Cardiac muscle cell (in vitro differentiated cells and primary cell): ENCODE data around the gene GRM1. TPM values are rescaled to one million over a fixed set of nuclear protein-coding genes. Genes with fewer than 3 reads are reported as not detected.

Experiments used
- DNase-seq, 2 donors: peaks; one replicate each; pipeline versions ENCODE4 v3.0.0 to v3.0.0-alpha.2; 2010 to 2017; ENCODE audit warnings: low read depth in 1 of 2, low spot score in 1 of 2
- H3K27ac ChIP-seq: fragments of 200-600 bp; sonication (generic); 2 replicates; pipeline ENCODE4 v1.5.1; 2016
- H3K27me3 ChIP-seq: fragments of 200-600 bp; sonication (generic); 2 replicates; pipeline ENCODE4 v1.6.0; 2016; ENCODE audit warnings: control low read depth
- H3K36me3 ChIP-seq: fragments of 200-600 bp; sonication (generic); 2 replicates; pipeline ENCODE4 v1.5.1; 2016; ENCODE audit warnings: control low read depth
- H3K4me1 ChIP-seq: fragments of 200-600 bp; sonication (generic); 2 replicates; pipeline ENCODE4 v1.8.1; 2017; ENCODE audit warnings: low read depth, mild to moderate bottlenecking, mixed run types
- H3K4me3 ChIP-seq: fragments of 200-600 bp; sonication (generic); 2 replicates; pipeline ENCODE4 v1.5.1; 2016; ENCODE audit warnings: mild to moderate bottlenecking
- H3K9me3 ChIP-seq: fragments of 200-600 bp; sonication (generic); 2 replicates; pipeline ENCODE4 v1.5.1; 2017; ENCODE audit warnings: low read depth, mild to moderate bottlenecking, control low read depth
- polyA plus RNA-seq: library from polyadenylated mRNA; unstranded; fragments of >200 nt; fragmentation: Nextera tagmentation; extraction: Ambion mirVana; gene quantifications from 2 replicates; pipeline ENCODE4 v1.2.1, GENCODE V29; 2016
- total RNA-seq: library from RNA; depleted of rRNA; stranded (reverse); fragments of >200 nt; gene quantifications from 2 replicates; pipeline ENCODE4 v1.2.3, GENCODE V29; 2016
- TF ChIP-seq, protein P1 (sequence below): IDR thresholded peaks from 2 replicates; pipeline ENCODE4 v1.5.1; 2012; ENCODE audit warnings: low read depth, mild to moderate bottlenecking, low read length

The GRM1 gene
- total and polyA plus RNA-seq, 2 experiments from 2014 or later = 0.54 TPM; not detected in 1

DNA sequence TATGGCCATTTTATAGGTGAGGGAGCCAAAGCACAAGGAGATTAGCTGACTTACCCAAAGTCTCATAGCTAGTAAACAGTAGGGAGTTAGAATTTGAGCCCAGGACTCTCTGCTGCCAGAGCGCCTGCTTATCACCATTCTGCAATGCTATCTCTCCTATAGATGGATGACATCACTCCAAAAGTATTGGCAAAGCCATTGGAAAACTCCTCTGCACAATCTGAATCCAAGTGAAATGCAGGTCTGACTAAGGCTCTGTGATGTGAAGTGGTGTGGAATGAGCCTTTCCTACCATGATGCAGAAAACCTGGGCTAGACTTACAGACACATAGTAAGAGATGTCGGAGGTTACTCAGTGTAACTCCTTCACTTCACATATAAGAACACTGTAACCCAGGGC, 106.3 kb downstream of the GRM1 start:
- H3K4me1 ChIP-seq = no peaks in the 10 kb centered on the region
- no peak for DNase-seq
- TF ChIP-seq, protein P1, sequence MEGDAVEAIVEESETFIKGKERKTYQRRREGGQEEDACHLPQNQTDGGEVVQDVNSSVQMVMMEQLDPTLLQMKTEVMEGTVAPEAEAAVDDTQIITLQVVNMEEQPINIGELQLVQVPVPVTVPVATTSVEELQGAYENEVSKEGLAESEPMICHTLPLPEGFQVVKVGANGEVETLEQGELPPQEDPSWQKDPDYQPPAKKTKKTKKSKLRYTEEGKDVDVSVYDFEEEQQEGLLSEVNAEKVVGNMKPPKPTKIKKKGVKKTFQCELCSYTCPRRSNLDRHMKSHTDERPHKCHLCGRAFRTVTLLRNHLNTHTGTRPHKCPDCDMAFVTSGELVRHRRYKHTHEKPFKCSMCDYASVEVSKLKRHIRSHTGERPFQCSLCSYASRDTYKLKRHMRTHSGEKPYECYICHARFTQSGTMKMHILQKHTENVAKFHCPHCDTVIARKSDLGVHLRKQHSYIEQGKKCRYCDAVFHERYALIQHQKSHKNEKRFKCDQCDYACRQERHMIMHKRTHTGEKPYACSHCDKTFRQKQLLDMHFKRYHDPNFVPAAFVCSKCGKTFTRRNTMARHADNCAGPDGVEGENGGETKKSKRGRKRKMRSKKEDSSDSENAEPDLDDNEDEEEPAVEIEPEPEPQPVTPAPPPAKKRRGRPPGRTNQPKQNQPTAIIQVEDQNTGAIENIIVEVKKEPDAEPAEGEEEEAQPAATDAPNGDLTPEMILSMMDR = no peak
- H3K27ac ChIP-seq = no peak overlapping the region
- no peaks in the 10 kb centered on the region for H3K36me3 ChIP-seq
- H3K4me3 ChIP-seq = no peak overlapping the region
- H3K9me3 ChIP-seq = no peaks in the 10 kb centered on the region
- H3K27me3 ChIP-seq = no peaks in the 10 kb centered on the region

GRCh38 chr6:146146836-146147235, 118.0 kb downstream of the GRM1 start:
- peaks cover 6% of the 10 kb centered on the region for H3K4me1 ChIP-seq
- no peaks in the 10 kb centered on the region for H3K36me3 ChIP-seq
- no peak for DNase-seq
- no peak overlapping the region for H3K4me3 ChIP-seq
- no peaks in the 10 kb centered on the region for H3K9me3 ChIP-seq
- H3K27ac ChIP-seq = no peak overlapping the region
- TF ChIP-seq, protein P1 = no peak
- no peaks in the 10 kb centered on the region for H3K27me3 ChIP-seq

- Histone ChIP-seq H3K9me3 (no peaks in the 10 kb centered on the region), H3K4me3 (no peak overlapping the region), H3K4me1 (peaks cover 6% of the 10 kb centered on the region), H3K27me3 (no peaks in the 10 kb centered on the region), H3K27ac (no peak overlapping the region), H3K36me3 (no peaks in the 10 kb centered on the region)
- TF ChIP-seq, protein P1 = no peak
- no peak for DNase-seq
Measured at GRCh38 chr6:146149770-146150169, 120.9 kb downstream of the GRM1 start.

- Histone ChIP-seq H3K4me1 (peaks cover 6% of the 10 kb centered on the region), H3K9me3 (no peaks in the 10 kb centered on the region), H3K27ac (no peak overlapping the region), H3K36me3 (no peaks in the 10 kb centered on the region), H3K4me3 (no peak overlapping the region), H3K27me3 (no peaks in the 10 kb centered on the region)
- TF ChIP-seq, protein P1 = no peak
- no peak for DNase-seq
Measured at GRCh38 chr6:146153040-146153758, 124.3 kb downstream of the GRM1 start.

DNA sequence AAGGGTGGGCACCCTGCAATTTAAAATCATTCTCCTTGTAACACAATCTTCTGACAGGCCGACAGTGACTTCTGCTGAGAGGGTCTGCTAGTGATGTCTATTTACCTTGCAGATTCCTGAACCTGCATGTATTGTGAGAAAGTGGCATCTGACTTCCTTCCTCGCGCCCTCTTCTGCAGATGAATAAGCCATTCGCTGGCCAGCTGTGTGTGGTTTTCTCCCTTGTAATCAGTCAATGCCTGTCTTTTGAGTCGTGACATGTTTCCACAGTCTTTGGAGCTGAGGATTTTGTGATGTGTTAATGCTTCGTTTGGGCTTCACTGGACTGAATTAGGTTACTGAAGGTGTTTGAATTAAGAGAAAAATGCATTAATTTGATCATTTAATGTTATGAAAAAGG, 125.3 kb downstream of the GRM1 start:
- no peak for DNase-seq
- TF ChIP-seq, protein P1 = no peak
- Histone ChIP-seq H3K9me3 (no peaks in the 10 kb centered on the region), H3K27me3 (no peaks in the 10 kb centered on the region), H3K27ac (no peak overlapping the region), H3K4me1 (peaks cover 2% of the 10 kb centered on the region), H3K36me3 (no peaks in the 10 kb centered on the region), H3K4me3 (no peak overlapping the region)
